ENCODE results near the gene GUCA1A. TPM values are rescaled to one million over a fixed set of nuclear protein-coding genes. Genes with fewer than 3 reads are reported as not detected.

The GUCA1A gene
- total RNA-seq, 4 donors from 2014 or later, result 0.83 TPM; not detected in 3

- DNase-seq, result no peak
- Histone ChIP-seq H3K4me3 (no peak overlapping the region), H3K27ac (no peak overlapping the region), H3K4me1 (no peaks in the 10 kb centered on the region), H3K27me3 (no peaks in the 10 kb centered on the region), H3K9me3 (no peaks in the 10 kb centered on the region), H3K36me3 (no peaks in the 10 kb centered on the region)
- intact Hi-C loops (cut with DNase I; ENCODE audit: low total_unique reads), result no loop called here
- TF ChIP-seq CTCF (IDR thresholded peaks at IDR 0.05) (no peak), POLR2A (IDR thresholded peaks at IDR 0.05) (no peak)
Observed at GRCh38 chr6:42158631-42159030, 14.5 kb upstream of the GUCA1A start.

- Histone ChIP-seq H3K4me3 (no peak overlapping the region), H3K27me3 (no peaks in the 10 kb centered on the region), H3K9me3 (no peaks in the 10 kb centered on the region), H3K27ac (no peak overlapping the region), H3K36me3 (no peaks in the 10 kb centered on the region), H3K4me1 (no peaks in the 10 kb centered on the region)
- intact Hi-C loops (cut with DNase I; ENCODE audit: low total_unique reads), result loop anchor here (5.0 kb wide), 1 partner anchor 82 kb away; no protein-coding TSS in a partner anchor
- DNase-seq, result no peak
- TF ChIP-seq POLR2A (IDR thresholded peaks at IDR 0.05) (no peak), CTCF (IDR thresholded peaks at IDR 0.05) (no peak)
Observed at GRCh38 chr6:42159431-42160024, 13.6 kb upstream of the GUCA1A start.

GRCh38 chr6:42162384-42162783 is 10.8 kb upstream of the GUCA1A start:
- Histone ChIP-seq H3K36me3 (no peaks in the 10 kb centered on the region), H3K9me3 (no peaks in the 10 kb centered on the region), H3K27ac (no peak overlapping the region), H3K27me3 (no peaks in the 10 kb centered on the region), H3K4me3 (no peak overlapping the region), H3K4me1 (no peaks in the 10 kb centered on the region)
- no peak for DNase-seq
- intact Hi-C loops (cut with DNase I; ENCODE audit: low total_unique reads), result loop anchor here (5.0 kb wide), 1 partner anchor 85 kb away; no protein-coding TSS in a partner anchor
- TF ChIP-seq POLR2A (IDR thresholded peaks at IDR 0.05) (no peak), CTCF (IDR thresholded peaks at IDR 0.05) (no peak)

GRCh38 chr6:42162812-42163211 is 10.4 kb upstream of the GUCA1A start:
- no peak for DNase-seq
- Histone ChIP-seq H3K27me3 (no peaks in the 10 kb centered on the region), H3K36me3 (no peaks in the 10 kb centered on the region), H3K4me3 (no peak overlapping the region), H3K9me3 (no peaks in the 10 kb centered on the region), H3K27ac (no peak overlapping the region), H3K4me1 (no peaks in the 10 kb centered on the region)
- intact Hi-C loops (cut with DNase I; ENCODE audit: low total_unique reads), result loop anchor here (5.0 kb wide), 1 partner anchor 86 kb away; no protein-coding TSS in a partner anchor
- TF ChIP-seq POLR2A (IDR thresholded peaks at IDR 0.05), result no peak
- no peak for TF ChIP-seq CTCF (IDR thresholded peaks at IDR 0.05)

GRCh38 chr6:42163981-42164380 is 9.2 kb upstream of the GUCA1A start:
- Histone ChIP-seq H3K4me1 (no peaks in the 10 kb centered on the region), H3K27me3 (no peaks in the 10 kb centered on the region), H3K27ac (no peak overlapping the region), H3K36me3 (no peaks in the 10 kb centered on the region), H3K9me3 (no peaks in the 10 kb centered on the region), H3K4me3 (no peak overlapping the region)
- intact Hi-C loops (cut with DNase I; ENCODE audit: low total_unique reads), result loop anchor here (5.0 kb wide), 1 partner anchor 87 kb away; no protein-coding TSS in a partner anchor
- TF ChIP-seq POLR2A (IDR thresholded peaks at IDR 0.05) (no peak), CTCF (IDR thresholded peaks at IDR 0.05) (no peak)
- DNase-seq, result no peak
